Measurements from ENCODE around the gene PIK3R6. TPM values are rescaled to one million over a fixed set of nuclear protein-coding genes. Genes with fewer than 3 reads are reported as not detected.
"Not testable (repeated sequence)": the region's sequence is repeated elsewhere in the genome, so short reads cannot be mapped to it uniquely, and the experiment has no call there.

The PIK3R6 gene
- total RNA-seq, 1 donor from 2014 or later, result not detected

DNA sequence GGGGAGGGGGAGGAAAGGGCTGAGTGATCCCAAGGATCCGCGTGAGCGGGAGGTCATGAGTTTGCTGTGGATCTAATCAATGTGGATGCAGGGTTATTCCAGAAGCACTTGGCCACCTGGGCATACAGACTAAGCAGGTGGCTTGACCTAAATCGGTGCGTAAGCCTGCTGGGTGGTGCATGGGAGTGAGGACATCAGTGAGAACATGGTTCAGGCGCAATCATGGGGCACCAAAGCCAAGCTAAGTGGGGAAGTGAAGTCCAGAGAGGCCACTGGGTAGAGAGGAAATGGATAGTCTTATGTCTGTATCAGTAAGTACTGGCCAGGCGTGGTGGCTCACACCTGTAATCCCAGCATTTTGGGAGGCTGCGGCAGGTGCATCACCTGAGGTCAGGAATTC lies 49.4 kb downstream of the PIK3R6 start:
- no peak for TF ChIP-seq CTCF (conservative IDR thresholded peaks at IDR 0.05; ENCODE audit: low read depth, low read length)
- H3K4me3 ChIP-seq (ENCODE audit: low read depth, low read length), result no peak overlapping the region
- no peak for DNase-seq (ENCODE audit: low read depth)

DNA sequence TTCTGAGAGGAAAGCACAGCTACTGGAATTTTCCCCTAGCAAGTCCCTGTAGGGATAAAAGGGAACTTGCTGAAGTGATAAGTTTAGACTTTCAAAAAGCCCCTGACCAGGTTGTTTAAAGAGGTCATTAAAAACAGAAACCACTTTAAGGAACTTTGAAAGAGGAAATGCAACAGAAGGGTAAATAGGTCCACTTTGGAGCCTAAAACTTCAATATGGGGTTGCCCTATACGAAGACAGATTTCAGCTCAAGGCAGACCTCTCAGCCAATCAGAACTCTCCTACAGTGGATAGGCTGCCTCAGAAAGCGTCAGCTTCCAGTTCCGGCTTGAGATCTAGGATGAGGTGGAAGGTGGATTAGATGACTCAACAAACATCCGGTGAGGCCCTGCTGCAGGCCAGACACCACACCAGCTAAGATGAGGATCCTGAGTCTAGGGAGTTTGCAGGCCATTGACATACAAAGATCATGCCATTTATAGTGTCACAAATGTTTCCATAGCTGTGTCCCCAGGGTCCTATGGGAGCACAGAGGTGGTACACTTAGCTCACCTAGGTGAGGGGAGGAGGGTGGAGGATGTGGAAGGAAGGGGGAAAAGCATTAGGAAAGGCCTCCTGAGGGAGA lies 60.4 kb downstream of the PIK3R6 start:
- no peak overlapping the region for H3K4me3 ChIP-seq (ENCODE audit: low read depth, low read length)
- no peak for DNase-seq (ENCODE audit: low read depth)
- TF ChIP-seq CTCF (conservative IDR thresholded peaks at IDR 0.05; ENCODE audit: low read depth, low read length), result no peak

DNA sequence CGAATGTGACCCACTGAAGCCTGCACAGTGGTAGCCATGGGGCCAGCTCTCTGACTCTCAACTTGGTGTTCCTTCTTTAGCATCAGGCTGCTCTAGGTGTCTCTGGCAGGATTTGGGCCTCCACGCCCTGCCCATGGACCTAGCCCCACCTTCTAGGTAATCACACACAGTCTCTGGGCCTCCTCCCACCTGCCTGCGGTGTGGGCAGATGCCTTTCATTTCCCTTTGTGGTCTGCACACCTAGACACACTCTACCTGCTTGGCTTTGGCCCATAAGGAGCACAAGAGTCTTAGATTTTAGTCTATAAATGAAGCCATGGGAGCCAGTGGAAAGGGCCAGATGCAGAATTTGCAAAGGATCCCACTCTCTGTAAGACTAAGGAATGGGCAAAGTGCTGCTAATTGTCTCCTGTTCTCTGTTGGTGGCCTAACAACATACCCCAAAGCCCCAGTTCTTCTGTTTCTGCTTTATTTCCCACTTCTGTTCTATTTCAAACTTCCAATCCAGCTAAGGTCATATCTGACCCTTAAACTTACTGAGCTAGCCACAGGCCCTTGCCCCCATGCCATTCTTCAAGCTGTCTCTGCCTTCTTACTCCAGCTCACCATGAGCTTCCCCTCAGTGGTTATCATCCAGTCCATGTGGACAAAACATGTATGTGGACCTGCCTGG lies 61.1 kb downstream of the PIK3R6 start:
- no peak for TF ChIP-seq CTCF (conservative IDR thresholded peaks at IDR 0.05; ENCODE audit: low read depth, low read length)
- DNase-seq (ENCODE audit: low read depth), result no peak

GRCh38 chr17:8805396-8805795 lies 62.1 kb downstream of the PIK3R6 start:
- DNase-seq (ENCODE audit: low read depth); H3K4me3 ChIP-seq (ENCODE audit: low read depth, low read length): not testable (repeated sequence)

More for the DNA sequence above, 61.1 kb downstream of the PIK3R6 start:
- H3K4me3 ChIP-seq (ENCODE audit: low read depth, low read length), result no peak overlapping the region

GRCh38 chr17:8803531-8804420 lies 63.7 kb downstream of the PIK3R6 start:
- no peak for TF ChIP-seq CTCF (conservative IDR thresholded peaks at IDR 0.05; ENCODE audit: low read depth, low read length)
- no peak for DNase-seq (ENCODE audit: low read depth)
- no peak overlapping the region for H3K4me3 ChIP-seq (ENCODE audit: low read depth, low read length)

- no peak for TF ChIP-seq CTCF (conservative IDR thresholded peaks at IDR 0.05; ENCODE audit: low read depth, low read length)
- no peak overlapping the region for H3K4me3 ChIP-seq (ENCODE audit: low read depth, low read length)
- DNase-seq (ENCODE audit: low read depth), result no peak
Observed at GRCh38 chr17:8801135-8801840, 66.2 kb downstream of the PIK3R6 start.

DNA sequence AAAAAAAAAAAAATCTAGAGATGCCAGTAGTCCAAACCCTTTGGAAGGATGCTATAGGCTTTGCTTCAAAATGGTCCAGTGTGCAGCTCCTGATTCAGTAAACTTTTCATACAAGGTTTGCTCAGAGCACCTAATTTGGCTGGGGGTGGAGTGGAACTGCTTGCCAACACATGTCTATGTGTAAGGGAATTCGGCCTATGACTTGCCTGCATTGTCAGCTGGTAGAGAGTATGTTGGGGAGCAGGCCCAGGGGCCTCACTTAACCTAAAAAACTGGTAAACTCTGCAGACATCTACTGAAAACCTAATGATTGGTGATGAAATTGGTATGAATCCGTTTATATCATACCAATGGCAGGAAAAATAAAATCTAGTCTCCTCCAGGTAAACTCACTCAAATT lies 66.8 kb downstream of the PIK3R6 start:
- TF ChIP-seq CTCF (conservative IDR thresholded peaks at IDR 0.05; ENCODE audit: low read depth, low read length), result no peak
- no peak overlapping the region for H3K4me3 ChIP-seq (ENCODE audit: low read depth, low read length)
- no peak for DNase-seq (ENCODE audit: low read depth)

All from epithelial cell of proximal tubule (primary cell).